Breast epithelium (tissue), 4 donors: ENCODE results near the gene CARTPT. TPM values are rescaled to one million over a fixed set of nuclear protein-coding genes. Genes with fewer than 3 reads are reported as not detected.

Experiments
- DNase-seq, 2 donors: peaks; one replicate each; pipeline ENCODE4 v3.0.0-alpha.2; 2019; ENCODE audit warnings: low spot score in 2 of 2
- H3K27ac ChIP-seq, 2 donors: fragments of 200-600 bp; sonication (generic) in 1 of 2; one replicate each; pipeline ENCODE4 v1.5.1; 2016 to 2019; ENCODE audit warnings: mild to moderate bottlenecking in 1 of 2
- H3K27me3 ChIP-seq, 2 donors: fragments of 200-600 bp; sonication (generic) in 1 of 2; one replicate each; pipeline versions ENCODE4 v1.5.1 to v1.6.0; 2017 to 2019; ENCODE audit warnings: control low read depth in 1 of 2, mild to moderate bottlenecking in 1 of 2
- H3K36me3 ChIP-seq: fragments of 200-600 bp; one replicate; pipeline ENCODE4 v1.5.1; 2019
- H3K4me1 ChIP-seq, 2 donors: fragments of 200-600 bp; sonication (generic); one replicate each; pipeline ENCODE4 v1.5.1; 2016 to 2019; ENCODE audit warnings: control low read depth in 1 of 2
- H3K4me3 ChIP-seq, 3 donors: fragments of 200-600 bp; sonication (generic); 1 replicate in 2 of 3; 2 replicates in 1 of 3; pipeline ENCODE4 v1.5.1; 2016 to 2019; ENCODE audit warnings: mild to moderate bottlenecking in 3 of 3, moderate library complexity in 2 of 3
- H3K9me3 ChIP-seq, 2 donors: fragments of 200-600 bp; sonication (generic) in 1 of 2; one replicate each; pipeline ENCODE4 v1.5.1; 2016 to 2019; ENCODE audit warnings: control low read depth in 1 of 2
- CTCF ChIP-seq, 3 donors: fragments of 450-650 bp; IDR thresholded peaks; one replicate each; pipeline ENCODE4 v1.5.1; 2016 to 2017; ENCODE audit warnings: antibody characterized with exemption in 3 of 3, mild to moderate bottlenecking in 3 of 3, moderate library complexity in 3 of 3
- POLR2A ChIP-seq: fragments of 450-650 bp; IDR thresholded peaks from one replicate; pipeline ENCODE4 v1.6.1; 2016; ENCODE audit warnings: antibody characterized with exemption, mild to moderate bottlenecking, moderate library complexity
- POLR2AphosphoS5 ChIP-seq, 3 donors: sonication (generic); formaldehyde crosslinking; IDR thresholded peaks; one replicate each; pipeline ENCODE4 v1.6.1; 2017; ENCODE audit warnings: antibody characterized with exemption in 3 of 3
- intact Hi-C: fragments of 100-400 bp; cut with DNase I; formaldehyde crosslinking; loops from one replicate; pipeline ENCODE4 v1.15.1; 2023; ENCODE audit warnings: low total_unique reads
- total RNA-seq, 3 donors: library from RNA; depleted of rRNA; stranded (reverse); fragments of >200 nt; gene quantifications; one replicate each; pipeline ENCODE4 v1.1.0, GENCODE V29; 2016

Gene CARTPT
- total RNA-seq, 3 donors from 2014 or later, result not detected

DNA sequence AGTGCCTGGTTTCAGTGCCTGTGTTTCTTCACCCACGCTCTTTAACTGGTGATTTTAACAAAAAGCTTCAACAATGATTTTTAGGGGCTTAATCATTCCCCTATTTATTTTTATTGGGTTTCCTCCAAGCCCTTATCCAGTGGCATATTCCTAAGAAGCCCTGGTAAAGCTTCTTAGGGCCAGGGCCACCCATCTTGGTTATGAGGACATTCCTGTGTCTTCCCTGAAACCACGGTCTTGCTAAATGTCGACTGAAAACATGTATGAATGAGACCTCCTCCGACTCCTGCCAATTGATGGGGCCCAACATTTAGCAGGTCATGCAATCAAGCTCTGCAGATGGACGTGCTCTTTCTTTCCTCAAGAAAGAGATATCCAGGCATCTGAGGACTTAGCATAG lies 13.7 kb upstream of the CARTPT start:
- intact Hi-C loops, result no loop called here
- Histone ChIP-seq H3K27ac (no peak overlapping the region), H3K27me3 (no peaks in the 10 kb centered on the region), H3K4me3 (no peak overlapping the region), H3K9me3 (no peaks in the 10 kb centered on the region), H3K36me3 (no peaks in the 10 kb centered on the region), H3K4me1 (no peaks in the 10 kb centered on the region)
- no peak for TF ChIP-seq CTCF (IDR thresholded peaks at IDR 0.05)
- TF ChIP-seq POLR2A, result no peak
- TF ChIP-seq POLR2AphosphoS5 (IDR thresholded peaks at IDR 0.05), result no peak
- DNase-seq, result no peak

DNA sequence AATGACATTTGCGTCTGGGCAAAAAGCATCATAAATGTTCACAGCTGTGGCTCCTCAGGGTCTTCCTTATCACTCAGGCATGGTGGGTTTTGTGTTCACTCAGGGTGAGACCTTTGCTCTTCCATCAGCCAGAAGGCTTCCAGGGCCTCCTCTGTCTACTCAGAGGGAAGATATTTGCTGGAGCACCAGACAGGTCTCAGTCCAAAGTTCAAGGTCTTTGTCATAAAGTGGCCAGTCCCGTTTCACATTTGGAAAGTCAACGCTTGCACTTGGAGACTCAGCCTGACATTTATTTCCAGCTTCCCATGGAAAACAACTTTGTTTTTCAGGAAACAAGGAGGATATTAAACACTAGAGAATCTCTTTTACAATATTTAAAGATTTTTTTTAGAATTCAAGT lies 12.2 kb upstream of the CARTPT start:
- Histone ChIP-seq H3K9me3 (no peaks in the 10 kb centered on the region), H3K4me3 (no peak overlapping the region), H3K27me3 (no peaks in the 10 kb centered on the region), H3K36me3 (no peaks in the 10 kb centered on the region), H3K27ac (no peak overlapping the region), H3K4me1 (no peaks in the 10 kb centered on the region)
- TF ChIP-seq POLR2AphosphoS5 (IDR thresholded peaks at IDR 0.05), result no peak
- no peak for TF ChIP-seq CTCF (IDR thresholded peaks at IDR 0.05)
- no peak for TF ChIP-seq POLR2A
- DNase-seq, result no peak
- intact Hi-C loops, result no loop called here

DNA sequence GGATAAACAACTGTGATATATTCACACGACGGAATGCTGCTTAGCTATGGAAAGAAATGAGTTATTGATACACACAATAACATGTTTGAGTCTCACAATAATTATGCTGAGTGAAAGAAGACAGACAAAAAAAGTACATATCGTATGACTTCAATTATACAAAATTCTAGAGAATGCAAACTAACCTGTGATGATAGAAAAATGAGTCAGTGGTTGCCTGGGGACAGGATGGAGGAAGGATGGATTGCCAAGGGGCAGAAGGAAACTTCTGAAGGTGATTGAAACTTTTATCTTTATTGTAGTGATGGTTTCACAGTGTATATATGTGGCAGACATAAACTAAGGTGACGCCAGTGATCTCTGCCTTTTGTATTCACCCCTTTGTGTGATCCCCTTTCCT lies 7.5 kb upstream of the CARTPT start:
- H3K27me3 ChIP-seq, result no peaks in the 10 kb centered on the region
- H3K4me1 ChIP-seq, result no peaks in the 10 kb centered on the region
- H3K36me3 ChIP-seq, result no peaks in the 10 kb centered on the region
- no peak for DNase-seq
- no peak overlapping the region for H3K27ac ChIP-seq
- no peaks in the 10 kb centered on the region for H3K9me3 ChIP-seq
- intact Hi-C loops, result no loop called here
- TF ChIP-seq CTCF (IDR thresholded peaks at IDR 0.05), result no peak
- TF ChIP-seq POLR2A, result no peak
- no peak for TF ChIP-seq POLR2AphosphoS5 (IDR thresholded peaks at IDR 0.05)
- no peak overlapping the region for H3K4me3 ChIP-seq

GRCh38 chr5:71714911-71715310 lies 4.2 kb upstream of the CARTPT start:
- Histone ChIP-seq H3K4me1 (no peaks in the 10 kb centered on the region), H3K36me3 (no peaks in the 10 kb centered on the region), H3K27me3 (peaks cover 3 to 23% of the 10 kb centered on the region in 2 donors), H3K9me3 (no peaks in the 10 kb centered on the region), H3K4me3 (no peak overlapping the region), H3K27ac (no peak overlapping the region)
- intact Hi-C loops, result loop anchor here (5.0 kb wide), 1 partner anchor 622 kb away; no protein-coding TSS in a partner anchor
- TF ChIP-seq POLR2AphosphoS5 (IDR thresholded peaks at IDR 0.05), result no peak
- no peak for TF ChIP-seq CTCF (IDR thresholded peaks at IDR 0.05)
- no peak for TF ChIP-seq POLR2A
- DNase-seq, result no peak

DNA sequence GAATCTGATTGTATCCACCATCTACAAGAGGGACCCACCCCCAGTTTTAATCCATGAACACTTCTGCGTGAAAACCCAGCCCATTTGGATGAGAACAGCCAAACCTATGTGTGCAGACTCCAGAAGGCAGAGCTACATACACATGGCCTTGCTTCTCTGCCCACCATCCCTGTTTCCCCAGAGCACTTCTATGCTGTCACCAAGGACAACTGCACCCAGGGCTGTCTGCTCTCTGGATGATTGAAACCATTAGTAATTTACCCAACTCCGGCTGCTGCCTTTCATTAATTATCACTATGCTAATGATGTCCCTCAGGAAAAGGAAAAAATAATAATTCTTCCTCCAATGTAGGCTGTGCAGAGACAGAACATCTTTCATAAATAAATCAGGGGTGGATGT lies 8.9 kb downstream of the CARTPT start:
- DNase-seq, result no peak
- Histone ChIP-seq H3K27ac (no peak overlapping the region), H3K4me1 (no peaks in the 10 kb centered on the region), H3K36me3 (no peaks in the 10 kb centered on the region), H3K4me3 (no peak overlapping the region), H3K27me3 (peaks cover 0 to 6% of the 10 kb centered on the region in 2 donors), H3K9me3 (no peaks in the 10 kb centered on the region)
- intact Hi-C loops, result no loop called here
- TF ChIP-seq POLR2A (no peak), POLR2AphosphoS5 (IDR thresholded peaks at IDR 0.05) (no peak)

DNA sequence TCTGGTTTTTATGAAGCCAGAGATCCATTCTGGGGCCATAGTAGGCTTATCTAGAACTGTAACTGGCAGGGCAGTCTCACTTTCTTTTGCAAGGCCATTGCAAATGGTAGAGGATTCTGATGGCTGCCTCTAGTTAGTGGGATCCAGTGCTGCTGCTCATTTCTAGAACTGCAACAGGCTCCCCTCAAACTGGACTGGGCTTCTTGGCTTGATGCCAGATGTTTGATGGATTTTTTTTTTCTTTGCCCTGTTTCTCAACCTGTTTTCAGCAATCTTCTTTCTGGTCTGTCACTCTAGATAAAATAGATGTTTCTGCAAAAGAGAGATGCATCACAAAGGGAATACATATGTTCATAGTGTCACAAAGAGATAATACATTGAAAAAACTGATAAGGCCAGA lies 11.9 kb downstream of the CARTPT start:
- H3K9me3 ChIP-seq, result no peaks in the 10 kb centered on the region
- no peak overlapping the region for H3K27ac ChIP-seq
- H3K27me3 ChIP-seq, result peaks cover 0 to 6% of the 10 kb centered on the region in 2 donors
- no peak overlapping the region for H3K4me3 ChIP-seq
- H3K36me3 ChIP-seq, result no peaks in the 10 kb centered on the region
- intact Hi-C loops, result loop anchor here (5.0 kb wide), 1 partner anchor 244 kb away; no protein-coding TSS in a partner anchor
- H3K4me1 ChIP-seq, result no peaks in the 10 kb centered on the region
- no peak for TF ChIP-seq POLR2A
- DNase-seq, result no peak
